DMS 273 treated with DMSO at 0.1 percent for 48 hours (cell line): Measurements from ENCODE around the gene INTS7.
A peak's percentile ranks its signal among the peaks of the same experiment; 100 is the strongest.
"Not testable (repeated sequence)": the region's sequence is repeated elsewhere in the genome, so short reads cannot be mapped to it uniquely, and the experiment has no call there.

Experiments
- DNase-seq: peaks from one replicate; lab custom pipeline; 2025; lab: John Stamatoyannopoulos, UW

The INTS7 gene

GRCh38 chr1:212037900-212038299, 2.5 kb upstream of the INTS7 start:
- DNase-seq, result no peak

- no peak for DNase-seq
These were observed 663 bp upstream of the INTS7 start for GRCh38 chr1:212035835-212036605.

GRCh38 chr1:212034516-212035122, 738 bp downstream of the INTS7 start:
- no peak for DNase-seq

GRCh38 chr1:212030936-212031528, 4.3 kb downstream of the INTS7 start:
- no peak for DNase-seq

- not testable (repeated sequence) for DNase-seq
These were observed 7.6 kb downstream of the INTS7 start for GRCh38 chr1:212027727-212028126.

- DNase-seq, result no peak
These were observed 10.7 kb downstream of the INTS7 start for GRCh38 chr1:212024469-212025149.

GRCh38 chr1:212022908-212023307, 12.4 kb downstream of the INTS7 start:
- DNase-seq, result not testable (repeated sequence)

GRCh38 chr1:212021563-212021962, 13.8 kb downstream of the INTS7 start:
- DNase-seq, result no peak

- no peak for DNase-seq
These were observed 14.4 kb downstream of the INTS7 start for GRCh38 chr1:212020975-212021374.

GRCh38 chr1:212013672-212014071, 21.7 kb downstream of the INTS7 start:
- no peak for DNase-seq

GRCh38 chr1:212012034-212012740, 23.2 kb downstream of the INTS7 start:
- peak; percentile 8 for DNase-seq

GRCh38 chr1:212010004-212010403, 25.4 kb downstream of the INTS7 start:
- DNase-seq, result no peak

- DNase-seq, result no peak
These were observed 25.8 kb downstream of the INTS7 start for GRCh38 chr1:212009561-212009960.

- no peak for DNase-seq
These were observed 27.5 kb downstream of the INTS7 start for GRCh38 chr1:212007886-212008285.

GRCh38 chr1:212007178-212007577, 28.2 kb downstream of the INTS7 start:
- DNase-seq, result no peak

- no peak for DNase-seq
These were observed 30.3 kb downstream of the INTS7 start for GRCh38 chr1:212004895-212005608.

- no peak for DNase-seq
These were observed 32.8 kb downstream of the INTS7 start for GRCh38 chr1:212002536-212002935.

- DNase-seq, result not testable (repeated sequence)
These were observed 37.9 kb downstream of the INTS7 start for GRCh38 chr1:211997426-211997825.

- no peak for DNase-seq
These were observed 43.7 kb downstream of the INTS7 start for GRCh38 chr1:211991695-211992094.

GRCh38 chr1:211986628-211987254, 48.6 kb downstream of the INTS7 start:
- DNase-seq, result no peak
